Ishikawa (cell line): Measurements from ENCODE around the gene CRAMP1.

ENCODE experiments used
- CEBPB ChIP-seq: IDR thresholded peaks from 2 replicates; pipeline ENCODE4 v1.6.1; 2012
- CREB1 ChIP-seq: IDR thresholded peaks from 2 replicates; pipeline ENCODE4 v1.6.1; 2012; ENCODE audit warnings: low read depth
- EGR1 ChIP-seq: IDR thresholded peaks from 2 replicates; pipeline ENCODE4 v1.6.1; 2012
- EP300 ChIP-seq: IDR thresholded peaks from 2 replicates; pipeline ENCODE4 v1.6.1; 2012; ENCODE audit warnings: borderline replicate concordance
- FOXM1 ChIP-seq: IDR thresholded peaks from 2 replicates; pipeline ENCODE4 v1.6.1; 2012; ENCODE audit warnings: low read depth, borderline replicate concordance
- NFIC ChIP-seq: IDR thresholded peaks from 2 replicates; pipeline ENCODE4 v1.6.1; 2012
- RAD21 ChIP-seq: IDR thresholded peaks from 2 replicates; pipeline ENCODE4 v1.6.1; 2012; ENCODE audit warnings: low read depth
- REST ChIP-seq: IDR thresholded peaks from 2 replicates; pipeline ENCODE4 v1.6.1; 2012; ENCODE audit warnings: low read depth, mild to moderate bottlenecking
- TAF1 ChIP-seq: IDR thresholded peaks from 2 replicates; pipeline ENCODE4 v1.6.1; 2012; ENCODE audit warnings: low read depth, mild to moderate bottlenecking
- TCF12 ChIP-seq: IDR thresholded peaks from 2 replicates; pipeline ENCODE4 v1.6.1; 2012; ENCODE audit warnings: low read depth
- TEAD4 ChIP-seq: IDR thresholded peaks from 2 replicates; pipeline ENCODE4 v1.6.1; 2012
- USF1 ChIP-seq: IDR thresholded peaks from 2 replicates; pipeline ENCODE4 v1.6.1; 2012
- YY1 ChIP-seq: IDR thresholded peaks from 2 replicates; pipeline ENCODE4 v1.6.1; 2012; ENCODE audit warnings: low read depth
- ZBTB7A ChIP-seq: IDR thresholded peaks from 2 replicates; pipeline ENCODE4 v1.6.1; 2012; ENCODE audit warnings: low read depth
- TF ChIP-seq, protein P1 (sequence below): IDR thresholded peaks from 2 replicates; pipeline ENCODE4 v1.6.1; 2012

The CRAMP1 gene

GRCh38 chr16:1678500-1679098 is 66.4 kb downstream of the CRAMP1 start:
- TF ChIP-seq USF1 = no peak
- no peak; the same call in 1 of the 2 replicates for TF ChIP-seq YY1
- TF ChIP-seq REST = no peak
- TF ChIP-seq TAF1 = no peak
- TF ChIP-seq TEAD4 = no peak; the same call in 1 of the 2 replicates
- no peak for TF ChIP-seq CREB1
- TF ChIP-seq CEBPB = no peak
- TF ChIP-seq, protein P1, sequence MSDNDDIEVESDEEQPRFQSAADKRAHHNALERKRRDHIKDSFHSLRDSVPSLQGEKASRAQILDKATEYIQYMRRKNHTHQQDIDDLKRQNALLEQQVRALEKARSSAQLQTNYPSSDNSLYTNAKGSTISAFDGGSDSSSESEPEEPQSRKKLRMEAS = no peak; the same call in 1 of the 2 replicates
- TF ChIP-seq RAD21 = no peak
- TF ChIP-seq EGR1 = 0 out of 2 replicates have a peak, but pooled peaks have one; percentile 7
- TF ChIP-seq NFIC = 0 out of 2 replicates have a peak, but pooled peaks have one; percentile 7
- no peak; the same call in 1 of the 2 replicates for TF ChIP-seq EP300
- TF ChIP-seq FOXM1 = no peak
- TF ChIP-seq ZBTB7A = 0 out of 2 replicates have a peak, but pooled peaks have one; percentile 40
- no peak for TF ChIP-seq TCF12

DNA sequence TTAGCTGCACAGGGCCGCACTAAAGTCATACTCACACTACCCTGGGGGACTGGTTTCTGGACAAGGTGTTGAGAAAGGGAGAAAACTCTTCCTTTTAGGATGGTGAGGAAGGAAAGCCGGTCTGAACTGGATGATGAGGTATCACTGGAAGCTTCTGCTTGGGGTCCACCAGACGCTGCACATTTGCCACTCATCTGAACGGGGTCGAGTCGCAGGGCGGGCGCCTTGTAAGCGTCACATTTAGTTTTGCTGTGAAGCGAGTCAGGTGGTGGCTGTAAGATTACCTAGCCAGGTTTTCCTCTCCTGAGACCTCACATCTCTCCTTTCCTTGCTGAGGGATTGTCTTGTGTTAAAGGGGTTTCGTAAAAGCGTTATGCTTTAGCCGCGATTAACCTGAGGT is 68.2 kb downstream of the CRAMP1 start:
- TF ChIP-seq USF1 (no peak), TEAD4 (no peak), YY1 (no peak), ZBTB7A (no peak)

- TF ChIP-seq NFIC (no peak), YY1 (no peak), USF1 (no peak), CEBPB (no peak), REST (no peak), TAF1 (no peak), CREB1 (no peak), RAD21 (no peak), ZBTB7A (no peak), FOXM1 (no peak), TEAD4 (no peak), EP300 (no peak), TCF12 (no peak), EGR1 (no peak)
- TF ChIP-seq, protein P1 = no peak
Observed at GRCh38 chr16:1681032-1681431, 68.9 kb downstream of the CRAMP1 start.

DNA sequence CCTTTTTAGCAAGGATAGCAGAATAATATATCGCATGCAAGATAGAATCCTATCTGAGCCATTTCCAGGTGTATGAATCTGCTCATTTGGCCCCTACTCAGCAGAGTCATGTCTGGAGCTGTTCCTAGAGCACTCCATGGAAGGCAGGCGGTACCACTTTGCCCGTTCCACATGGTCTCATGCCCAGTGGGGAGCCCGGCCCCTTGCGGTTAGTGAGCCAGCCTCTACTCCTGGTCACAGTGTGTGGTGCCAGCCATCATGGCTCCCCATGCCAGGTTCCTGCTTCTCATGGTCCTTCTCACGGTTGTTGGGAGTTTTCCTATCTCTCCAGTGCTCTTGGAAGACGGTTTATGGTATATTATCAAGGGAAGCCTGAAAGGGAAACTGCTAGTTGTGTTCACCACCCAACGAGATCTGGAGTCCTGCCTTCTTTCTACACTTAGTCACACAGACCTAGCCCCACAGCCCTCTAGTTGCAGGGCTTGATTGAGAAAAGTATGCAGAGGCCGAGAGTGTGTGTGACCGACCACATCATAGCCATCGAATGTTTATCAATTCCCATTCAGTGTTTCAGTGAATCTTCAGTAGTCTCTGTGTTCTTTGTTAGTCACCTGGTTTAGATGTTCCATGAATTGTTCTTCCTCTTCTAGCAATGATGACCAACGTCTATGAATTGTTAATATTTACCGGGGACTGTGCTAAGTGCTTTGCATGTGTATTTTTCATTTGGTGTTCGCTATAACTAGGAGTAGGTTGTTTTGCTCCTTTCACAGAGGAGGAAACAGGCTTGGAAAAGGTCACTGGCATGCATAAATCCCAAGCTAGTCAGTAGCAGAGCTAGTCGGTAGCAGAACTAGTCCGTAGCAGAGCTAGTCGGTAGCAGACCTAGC is 75.5 kb downstream of the CRAMP1 start:
- TF ChIP-seq TAF1 (no peak), CEBPB (no peak), TEAD4 (peak; percentile 48; the same call in 1 of the 2 replicates), CREB1 (no peak), NFIC (peak; percentile 70), TCF12 (peak; percentile 83), ZBTB7A (no peak), EGR1 (no peak), USF1 (no peak), FOXM1 (no peak), EP300 (peak; percentile 73), REST (no peak), YY1 (peak; percentile 72), RAD21 (no peak)
- TF ChIP-seq, protein P1 = peak; percentile 65
